ENCODE results near the gene TMEM132C.

GRCh38 chr12:128702371-128702770, 435.4 kb downstream of the TMEM132C start:
- no peak for TF ChIP-seq CTCF (IDR thresholded peaks at IDR 0.05)
- no peak for TF ChIP-seq POLR2A (IDR thresholded peaks at IDR 0.05)
